Left hindlimb (tissue), 1 donor: ENCODE data around the gene MTUS2.
A peak's percentile ranks its signal among the peaks of the same experiment; 100 is the strongest.
"Not testable (repeated sequence)": the region's sequence is repeated elsewhere in the genome, so short reads cannot be mapped to it uniquely, and the experiment has no call there.

Source experiments
- DNase-seq: peaks from one replicate; pipeline ENCODE4 v3.0.0-alpha.2; 2018

MTUS2 gene

GRCh38 chr13:29339386-29340272, 519.5 kb downstream of the MTUS2 start:
- DNase-seq: no peak

- not testable (repeated sequence) for DNase-seq
Measured at GRCh38 chr13:29345860-29346582, 525.9 kb downstream of the MTUS2 start.

DNA sequence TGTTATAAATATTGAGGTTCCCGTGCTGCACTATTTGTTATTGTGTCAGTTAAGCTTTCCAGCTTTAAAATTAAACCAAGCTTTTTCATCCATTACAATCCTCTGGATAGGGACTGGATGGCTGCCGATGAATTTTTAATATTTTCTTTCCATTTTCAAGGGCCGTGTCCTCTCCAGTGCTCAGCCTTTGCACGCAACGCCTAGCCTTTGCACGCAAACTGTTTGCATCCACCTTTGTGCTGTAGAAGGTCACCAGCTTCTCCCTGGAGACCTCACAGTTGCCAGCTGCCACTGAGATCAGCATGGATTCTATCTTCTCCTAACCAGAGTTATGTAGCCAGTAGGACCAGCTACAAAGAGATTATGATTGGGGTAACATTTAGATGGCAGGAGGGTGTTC, 534.9 kb downstream of the MTUS2 start:
- no peak for DNase-seq

GRCh38 chr13:29359181-29359580, 539.0 kb downstream of the MTUS2 start:
- no peak for DNase-seq

- DNase-seq: no peak
Measured at GRCh38 chr13:29361716-29362115, 541.6 kb downstream of the MTUS2 start.

GRCh38 chr13:29362849-29363604, 542.9 kb downstream of the MTUS2 start:
- DNase-seq: no peak

DNA sequence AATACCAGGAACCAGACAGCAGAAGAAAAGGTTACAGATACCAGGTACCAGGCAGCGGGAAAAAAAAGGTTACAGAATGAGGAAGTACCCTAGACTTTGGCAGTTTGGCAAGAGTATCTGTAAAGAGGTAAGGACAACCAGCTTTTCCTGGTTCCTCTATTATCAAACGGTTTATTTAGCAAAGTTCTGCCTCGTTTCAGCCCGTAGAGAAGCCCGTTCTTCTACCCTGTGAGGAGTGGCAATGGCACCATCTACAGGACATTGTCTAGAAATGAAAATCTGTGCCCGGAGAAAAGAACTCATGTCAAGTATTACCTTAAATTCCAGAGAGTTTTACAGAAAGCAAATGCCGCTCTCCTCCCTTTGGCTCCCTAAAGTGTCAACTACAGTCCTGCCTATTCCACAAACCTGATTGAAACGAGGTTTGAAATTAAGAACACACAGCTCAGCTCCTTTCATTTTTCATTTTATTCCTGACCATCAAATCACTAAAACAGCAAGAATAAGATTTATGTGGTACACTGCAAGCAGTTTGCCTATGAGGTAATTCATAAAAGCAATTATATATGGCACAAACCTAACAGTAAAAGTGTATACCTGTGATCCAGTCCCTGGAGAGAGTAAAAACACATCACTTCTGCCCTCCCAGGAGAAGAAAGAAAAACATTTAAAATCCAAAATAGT, 549.1 kb downstream of the MTUS2 start:
- DNase-seq: no peak

- no peak for DNase-seq
Measured at GRCh38 chr13:29379281-29379680, 559.1 kb downstream of the MTUS2 start.

GRCh38 chr13:29379865-29380264, 559.7 kb downstream of the MTUS2 start:
- DNase-seq: no peak

DNA sequence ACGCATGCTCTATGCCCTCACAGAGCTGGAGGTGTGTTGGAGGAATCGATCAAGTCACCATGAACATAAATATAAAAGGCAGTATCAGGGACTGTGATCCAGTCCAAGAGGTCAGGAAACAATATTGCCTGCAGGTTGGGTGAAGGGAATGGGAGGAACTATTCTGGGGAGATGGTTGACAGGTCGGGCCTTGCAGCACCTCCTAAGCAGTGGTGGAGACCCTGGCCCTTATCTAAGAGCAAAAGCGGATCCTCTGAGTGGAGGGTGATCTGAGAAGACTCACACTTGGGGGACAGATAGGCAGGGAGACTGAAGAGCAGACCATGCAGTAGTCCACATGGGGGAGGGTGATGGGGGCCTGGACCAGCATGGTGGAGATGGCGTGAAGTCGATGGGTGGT, 561.9 kb downstream of the MTUS2 start:
- DNase-seq: no peak

DNA sequence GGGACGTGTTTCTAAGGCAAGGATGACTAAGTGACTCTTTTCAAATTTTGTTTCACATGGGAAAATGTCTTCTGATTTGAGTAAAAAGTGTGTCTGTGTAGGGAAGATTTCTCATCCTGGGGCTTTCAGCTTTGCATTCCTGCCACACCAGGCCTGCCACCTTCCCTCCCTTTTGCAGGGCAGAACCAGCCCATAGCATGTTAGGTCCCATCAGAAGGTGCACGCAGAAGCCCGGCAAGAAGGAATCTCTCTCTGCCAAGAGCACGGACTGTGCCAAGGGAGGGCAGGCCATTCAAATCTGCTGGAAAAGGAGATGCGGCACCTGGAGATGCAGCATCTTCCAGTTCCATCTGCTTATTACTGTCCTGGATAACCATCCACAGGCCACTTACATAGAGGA, 563.3 kb downstream of the MTUS2 start:
- no peak for DNase-seq

GRCh38 chr13:29384466-29384865, 564.3 kb downstream of the MTUS2 start:
- DNase-seq: no peak

DNA sequence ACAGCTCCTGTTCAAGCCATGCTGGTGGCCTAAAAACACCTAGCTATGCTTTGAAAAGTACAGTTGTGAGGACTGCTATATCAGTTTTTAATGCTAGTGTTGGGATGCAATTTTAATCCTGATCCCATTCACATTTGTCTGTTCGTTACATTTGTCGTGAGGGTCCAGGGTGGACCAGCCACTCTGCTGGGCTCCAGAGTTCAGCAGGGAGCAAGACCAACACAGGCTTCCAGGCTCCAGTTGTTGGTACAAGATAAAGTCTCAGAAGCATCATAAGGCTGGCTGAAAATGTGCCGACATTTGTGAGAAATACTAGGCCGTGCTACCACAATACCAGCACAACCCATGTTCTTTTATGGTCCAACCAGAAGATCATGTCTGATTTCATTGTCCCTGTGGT, 564.7 kb downstream of the MTUS2 start:
- no peak for DNase-seq

- DNase-seq: no peak
Measured at GRCh38 chr13:29386246-29386645, 566.1 kb downstream of the MTUS2 start.

- not testable (repeated sequence) for DNase-seq
Measured at GRCh38 chr13:29390598-29390997, 570.5 kb downstream of the MTUS2 start.

GRCh38 chr13:29396446-29396845, 576.3 kb downstream of the MTUS2 start:
- no peak for DNase-seq

GRCh38 chr13:29397265-29397664, 577.1 kb downstream of the MTUS2 start:
- no peak for DNase-seq

- DNase-seq: peak; percentile 32
Measured at GRCh38 chr13:29402166-29402636, 582.1 kb downstream of the MTUS2 start.

DNA sequence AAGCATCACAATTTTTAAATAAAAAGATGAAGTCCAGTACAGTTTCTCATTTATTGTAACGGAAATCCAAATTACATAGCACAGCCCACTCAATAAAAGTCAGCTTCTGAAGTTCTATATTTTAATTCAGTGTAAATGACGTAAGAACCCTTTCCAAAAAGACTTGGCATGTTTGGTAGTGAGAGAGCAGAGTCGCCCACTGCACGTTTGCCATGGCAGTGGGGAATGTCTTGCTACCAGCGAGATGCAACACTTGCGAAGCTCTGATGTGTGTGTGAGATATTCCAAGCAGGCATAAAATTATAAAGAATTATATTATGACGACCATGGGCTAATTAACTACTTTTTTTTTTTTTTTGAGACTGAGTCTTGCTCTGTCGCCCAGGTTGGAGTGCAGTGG, 585.3 kb downstream of the MTUS2 start:
- no peak for DNase-seq

DNA sequence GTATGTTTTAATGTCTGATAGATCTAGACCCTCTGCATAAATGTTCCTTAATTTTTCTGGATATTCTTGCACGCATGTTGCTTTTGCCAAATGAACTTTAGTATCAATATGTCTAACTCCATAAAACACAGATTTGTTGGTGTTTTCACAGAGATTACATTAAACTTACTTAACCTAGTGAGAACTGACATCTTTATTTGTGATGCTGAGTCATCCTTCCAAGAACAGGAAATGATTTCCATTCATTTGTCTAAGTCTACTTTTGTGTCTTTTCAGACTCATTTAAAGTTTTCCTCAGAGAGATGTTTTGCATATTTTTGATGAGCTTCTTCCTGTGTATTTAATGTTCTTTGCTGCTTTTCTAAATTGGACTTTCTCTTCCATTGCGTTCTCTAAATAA, 591.3 kb downstream of the MTUS2 start:
- no peak for DNase-seq

DNA sequence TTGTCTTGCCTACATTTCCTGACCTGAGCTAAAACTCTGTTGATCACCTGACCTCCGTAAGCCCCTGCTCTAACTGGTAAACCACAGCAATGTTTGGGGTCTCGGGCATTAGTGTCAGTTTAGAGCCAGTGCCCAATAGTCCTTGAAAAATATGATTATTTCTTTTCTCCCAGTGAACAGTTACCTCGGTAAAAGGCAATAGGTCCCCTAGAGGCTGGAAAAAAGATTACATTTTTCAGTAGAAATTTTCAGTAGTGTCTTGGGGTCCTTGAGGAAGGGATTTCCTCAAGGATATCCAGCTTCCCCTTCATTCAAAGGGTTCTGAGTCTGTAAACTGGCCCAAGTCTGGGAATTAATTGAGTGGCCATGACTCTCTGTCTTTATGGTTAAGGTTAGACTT, 597.9 kb downstream of the MTUS2 start:
- DNase-seq: no peak

DNA sequence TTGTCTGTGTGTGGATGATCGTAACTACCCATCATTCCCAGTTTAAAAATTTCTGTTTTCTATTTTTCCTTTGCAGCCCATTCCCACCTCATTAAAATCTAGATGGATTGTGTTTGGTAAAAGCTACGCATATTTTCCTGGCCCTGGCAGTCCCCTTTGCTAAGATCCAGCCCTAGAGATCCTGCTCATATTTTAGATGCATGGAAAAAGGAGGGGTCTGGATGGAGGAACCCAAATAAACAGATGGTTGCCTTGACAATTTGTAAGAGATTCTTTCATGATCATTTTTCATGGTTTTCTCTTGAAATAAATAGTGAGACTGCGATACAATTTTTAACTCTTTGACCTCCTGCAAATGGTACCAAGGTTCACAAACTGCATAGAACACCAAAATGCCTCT, 601.0 kb downstream of the MTUS2 start:
- no peak for DNase-seq

GRCh38 chr13:29422015-29422414, 601.9 kb downstream of the MTUS2 start:
- no peak for DNase-seq
